Activated CD4-positive, alpha-beta memory T cell treated with anti-CD3 and anti-CD28 coated beads for 36 hours (primary cell): ENCODE results near the gene DNAL4. TPM values are rescaled to one million over a fixed set of nuclear protein-coding genes. Genes with fewer than 3 reads are reported as not detected.

Experiments used
- CTCF ChIA-PET: fragments of 350-600 bp; sonication (Branson Sonifier 250); formaldehyde crosslinking; loops from one replicate; lab custom pipeline; 2021; ENCODE audit warnings: antibody characterized with exemption, inconsistent platforms; lab: Charles Lee
- POLR2A ChIA-PET: fragments of 350-600 bp; sonication (Branson Sonifier 250); formaldehyde crosslinking; loops from one replicate; lab custom pipeline; 2021; ENCODE audit warnings: antibody characterized with exemption; lab: Charles Lee
- DNase-seq: peaks from one replicate; pipeline ENCODE4 v3.0.0-alpha.2; 2020
- H3K27ac Mint-ChIP-seq: one replicate; pipeline ENCODE4 v1.8.0; 2021; ENCODE audit warnings: mixed read lengths
- H3K27me3 Mint-ChIP-seq: one replicate; pipeline ENCODE4 v1.8.0; 2021; ENCODE audit warnings: mixed read lengths
- H3K36me3 Mint-ChIP-seq: one replicate; pipeline ENCODE4 v1.8.0; 2021; ENCODE audit warnings: mixed read lengths
- H3K4me1 Mint-ChIP-seq: one replicate; pipeline ENCODE4 v1.8.0; 2021; ENCODE audit warnings: low read depth, mixed read lengths
- H3K4me3 Mint-ChIP-seq: one replicate; pipeline ENCODE4 v1.8.0; 2021; ENCODE audit warnings: mild to moderate bottlenecking, mixed read lengths
- H3K9me3 Mint-ChIP-seq: one replicate; pipeline ENCODE4 v1.8.0; 2021; ENCODE audit warnings: mixed read lengths
- intact Hi-C: fragments of 100-400 bp; cut with micrococcal nuclease; formaldehyde crosslinking; loops from one replicate; pipeline ENCODE4 v1.15.1; 2023
- total RNA-seq, 2 experiments: library from RNA; stranded (reverse); gene quantifications; one replicate each; pipeline ENCODE4 v1.2.3, GENCODE V29; 2021

Gene DNAL4
- total RNA-seq, 2 experiments from 2014 or later, result 7.7 to 8.3 TPM

DNA sequence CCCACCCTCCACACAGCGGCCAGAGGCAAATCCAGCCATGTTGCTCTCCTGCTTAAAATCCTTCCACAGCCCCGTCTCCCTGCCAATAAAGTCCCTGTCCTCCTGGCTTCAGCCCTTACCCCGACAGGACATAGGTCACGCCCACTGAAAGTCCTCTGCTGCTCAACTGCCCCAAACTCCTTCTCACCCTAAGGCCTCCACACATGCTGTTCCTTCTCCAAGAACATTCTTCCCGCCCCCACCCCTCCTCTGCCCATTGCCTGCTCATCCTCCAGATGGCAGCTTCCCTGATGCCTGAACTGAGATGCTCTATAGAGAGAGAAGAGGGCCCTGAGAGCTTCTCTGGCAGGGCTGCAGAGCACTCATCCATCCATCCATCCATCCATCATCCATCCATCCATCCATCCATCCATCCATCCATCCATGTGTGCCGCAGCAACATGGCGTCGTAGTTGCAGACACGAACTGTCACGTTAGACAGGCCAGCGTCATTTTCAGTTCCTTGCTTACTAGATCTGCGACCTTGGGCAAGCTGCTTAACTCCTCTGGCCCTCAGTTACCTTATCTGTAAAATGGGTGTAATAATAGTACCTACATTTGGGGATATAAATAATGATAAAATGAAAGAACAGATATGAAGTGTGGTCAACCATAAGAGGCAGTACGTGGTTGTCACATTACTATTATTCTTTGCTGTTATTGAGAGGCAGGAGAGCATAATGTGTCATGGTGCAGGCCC lies 40.4 kb upstream of the DNAL4 start:
- no peak for DNase-seq
- H3K27me3 Mint-ChIP-seq, result no peaks in the 10 kb centered on the region
- H3K27ac Mint-ChIP-seq, result no peak overlapping the region
- intact Hi-C loops, result no loop called here
- H3K4me3 Mint-ChIP-seq, result no peak overlapping the region
- ChIA-PET CTCF (interaction anchor here (0.6 kb wide), 1 partner anchor 37 kb away, joined by 3 read pairs; no protein-coding TSS in a partner anchor), POLR2A (no interaction called here)
- no peaks in the 10 kb centered on the region for H3K36me3 Mint-ChIP-seq
- no peaks in the 10 kb centered on the region for H3K4me1 Mint-ChIP-seq
- H3K9me3 Mint-ChIP-seq, result no peaks in the 10 kb centered on the region

- no peaks in the 10 kb centered on the region for H3K4me1 Mint-ChIP-seq
- no peak overlapping the region for H3K4me3 Mint-ChIP-seq
- ChIA-PET CTCF (no interaction called here), POLR2A (no interaction called here)
- intact Hi-C loops, result no loop called here
- no peak for DNase-seq
- H3K36me3 Mint-ChIP-seq, result no peaks in the 10 kb centered on the region
- no peaks in the 10 kb centered on the region for H3K27me3 Mint-ChIP-seq
- no peak overlapping the region for H3K27ac Mint-ChIP-seq
- no peaks in the 10 kb centered on the region for H3K9me3 Mint-ChIP-seq
Measured at GRCh38 chr22:38833061-38833460, 39.1 kb upstream of the DNAL4 start.

DNA sequence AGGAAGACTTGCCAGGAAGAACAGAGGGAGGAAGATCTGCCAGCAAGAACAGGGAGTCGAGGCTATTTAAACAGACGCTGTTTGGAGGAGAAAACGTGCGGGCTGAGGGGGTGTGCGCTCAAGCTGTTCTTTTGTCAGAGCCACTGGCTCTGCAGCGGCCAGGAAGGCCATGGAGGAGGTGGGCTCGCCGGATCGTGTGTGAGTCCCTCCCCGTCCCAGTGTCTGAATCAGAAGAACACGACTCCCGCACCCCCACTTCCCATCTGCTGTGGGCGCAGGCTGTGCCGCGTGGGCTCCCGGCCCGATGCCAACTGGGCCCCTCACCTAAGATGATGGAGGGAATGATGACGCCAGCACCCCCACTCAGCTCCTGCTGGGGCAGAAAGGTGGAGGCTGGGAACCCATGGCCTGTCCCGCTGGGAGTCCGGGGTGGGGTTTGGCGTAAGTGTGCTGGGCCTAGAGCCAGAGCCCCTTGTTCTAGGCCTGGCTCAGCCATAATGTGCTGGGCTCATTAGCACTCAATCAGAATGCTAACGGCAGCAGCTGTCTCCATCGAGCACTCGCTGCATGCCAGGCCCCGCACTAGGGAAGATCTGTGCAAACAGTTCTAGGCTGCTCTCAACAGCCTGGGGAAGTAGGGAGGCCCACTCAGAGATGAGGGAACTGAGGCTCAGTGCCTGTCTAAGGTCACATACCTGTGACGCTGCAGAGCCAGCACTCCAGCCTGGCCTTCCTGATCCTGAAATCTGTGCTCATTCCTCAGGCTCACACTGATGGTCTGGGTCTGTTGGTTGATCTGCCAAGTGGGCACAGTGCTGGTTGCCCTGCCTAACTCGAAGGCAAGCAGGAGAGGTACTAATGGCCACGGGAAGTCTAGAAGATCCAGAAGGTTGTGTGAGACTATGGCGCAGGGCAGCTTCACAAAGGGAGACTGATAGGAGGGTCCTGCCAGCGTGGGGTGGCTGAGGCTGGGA lies 38.3 kb upstream of the DNAL4 start:
- ChIA-PET POLR2A (no interaction called here), CTCF (interaction anchor here (1.0 kb wide), 1 partner anchor 40 kb away, joined by 3 read pairs; no protein-coding TSS in a partner anchor)
- Mint-ChIP-seq H3K4me3 (no peak overlapping the region), H3K27ac (no peak overlapping the region), H3K9me3 (no peaks in the 10 kb centered on the region), H3K4me1 (no peaks in the 10 kb centered on the region), H3K27me3 (no peaks in the 10 kb centered on the region), H3K36me3 (no peaks in the 10 kb centered on the region)
- intact Hi-C loops, result no loop called here
- DNase-seq, result no peak

GRCh38 chr22:38831166-38831945 lies 37.4 kb upstream of the DNAL4 start:
- no peaks in the 10 kb centered on the region for H3K9me3 Mint-ChIP-seq
- CTCF ChIA-PET, result interaction anchor here (1.0 kb wide), 1 partner anchor 39 kb away, joined by 3 read pairs; no protein-coding TSS in a partner anchor

GRCh38 chr22:38830845-38831108 lies 36.8 kb upstream of the DNAL4 start:
- Mint-ChIP-seq H3K27me3 (no peaks in the 10 kb centered on the region), H3K27ac (no peak overlapping the region), H3K9me3 (no peaks in the 10 kb centered on the region), H3K36me3 (no peaks in the 10 kb centered on the region), H3K4me3 (no peak overlapping the region), H3K4me1 (no peaks in the 10 kb centered on the region)
- POLR2A ChIA-PET, result no interaction called here
- CTCF ChIA-PET, result no interaction called here
- DNase-seq, result no peak
- intact Hi-C loops, result no loop called here

More at GRCh38 chr22:38831166-38831945, 37.4 kb upstream of the DNAL4 start:
- Mint-ChIP-seq H3K27me3 (no peaks in the 10 kb centered on the region), H3K36me3 (no peaks in the 10 kb centered on the region), H3K4me3 (no peak overlapping the region), H3K4me1 (no peaks in the 10 kb centered on the region), H3K27ac (no peak overlapping the region)
- intact Hi-C loops, result no loop called here
- no peak for DNase-seq
- POLR2A ChIA-PET, result no interaction called here

DNA sequence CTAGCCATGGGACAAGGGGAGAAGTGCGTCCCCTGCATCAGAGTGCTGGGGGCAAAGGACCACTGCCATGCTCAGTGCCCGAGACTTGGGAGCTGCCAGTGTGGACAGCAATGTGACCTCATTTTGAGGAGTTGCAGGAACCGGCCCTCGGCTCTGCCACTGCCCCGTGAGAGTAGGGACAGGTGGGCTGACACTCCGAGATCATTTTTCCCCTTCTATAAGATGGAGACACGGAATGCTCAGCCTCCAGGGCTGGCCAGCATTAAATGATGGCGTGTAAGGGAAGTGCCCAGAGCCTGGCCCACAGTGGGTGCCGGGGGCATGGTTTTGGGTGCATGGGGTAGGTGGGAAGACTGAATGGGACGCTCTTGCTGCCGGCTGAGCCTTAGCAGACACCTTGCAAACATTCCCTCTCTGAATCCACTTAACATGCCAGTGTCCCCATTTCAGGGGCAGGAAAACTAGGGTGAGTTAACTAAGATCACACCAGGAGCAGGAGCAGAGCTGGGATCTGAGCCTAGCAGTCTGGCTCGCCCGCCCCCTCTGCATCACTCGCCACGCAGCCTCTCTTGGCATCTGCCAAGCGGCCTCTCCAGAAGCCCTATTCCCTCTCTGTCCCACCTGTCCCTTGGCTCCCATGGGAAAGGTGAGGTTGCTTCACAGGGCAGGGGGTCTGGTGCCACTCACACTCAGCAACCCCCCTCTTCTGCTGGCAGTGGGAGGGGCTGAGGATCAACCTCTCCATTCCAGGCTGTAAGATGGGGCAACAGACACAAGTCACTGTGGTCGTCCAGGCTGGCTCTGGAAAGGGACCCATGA lies 36.3 kb upstream of the DNAL4 start:
- Mint-ChIP-seq H3K4me3 (no peak overlapping the region), H3K27ac (no peak overlapping the region), H3K27me3 (no peaks in the 10 kb centered on the region), H3K36me3 (no peaks in the 10 kb centered on the region), H3K4me1 (no peaks in the 10 kb centered on the region), H3K9me3 (no peaks in the 10 kb centered on the region)
- intact Hi-C loops, result no loop called here
- no peak for DNase-seq
- POLR2A ChIA-PET, result no interaction called here
- CTCF ChIA-PET, result interaction anchor here (0.7 kb wide), 1 partner anchor 97 kb away, joined by 3 read pairs; no protein-coding TSS in a partner anchor

DNA sequence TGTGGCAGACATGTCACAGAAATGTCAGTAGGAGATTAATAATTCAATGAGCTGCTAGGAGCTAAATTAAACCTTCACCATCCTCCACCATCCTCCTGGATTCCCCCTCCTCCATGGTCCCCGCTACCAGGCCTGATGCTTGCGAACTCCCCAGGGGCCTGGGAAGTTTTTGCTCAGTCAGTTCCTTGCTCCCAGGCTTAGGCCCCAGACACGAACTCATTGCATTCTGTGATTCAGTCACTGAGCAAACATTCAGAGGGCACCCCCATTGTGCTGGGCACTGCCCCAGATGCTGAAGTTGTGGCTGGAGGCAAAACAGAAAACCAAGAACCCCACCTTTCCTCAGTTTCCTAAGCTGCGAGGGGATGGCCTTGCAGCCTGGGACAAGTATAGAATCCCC lies 35.5 kb upstream of the DNAL4 start:
- DNase-seq, result no peak
- intact Hi-C loops, result no loop called here
- ChIA-PET POLR2A (no interaction called here), CTCF (interaction anchor here (1.2 kb wide), 1 partner anchor 97 kb away, joined by 3 read pairs; no protein-coding TSS in a partner anchor)
- Mint-ChIP-seq H3K9me3 (no peaks in the 10 kb centered on the region), H3K27me3 (no peaks in the 10 kb centered on the region), H3K4me3 (no peak overlapping the region), H3K36me3 (no peaks in the 10 kb centered on the region), H3K27ac (no peak overlapping the region), H3K4me1 (no peaks in the 10 kb centered on the region)

DNA sequence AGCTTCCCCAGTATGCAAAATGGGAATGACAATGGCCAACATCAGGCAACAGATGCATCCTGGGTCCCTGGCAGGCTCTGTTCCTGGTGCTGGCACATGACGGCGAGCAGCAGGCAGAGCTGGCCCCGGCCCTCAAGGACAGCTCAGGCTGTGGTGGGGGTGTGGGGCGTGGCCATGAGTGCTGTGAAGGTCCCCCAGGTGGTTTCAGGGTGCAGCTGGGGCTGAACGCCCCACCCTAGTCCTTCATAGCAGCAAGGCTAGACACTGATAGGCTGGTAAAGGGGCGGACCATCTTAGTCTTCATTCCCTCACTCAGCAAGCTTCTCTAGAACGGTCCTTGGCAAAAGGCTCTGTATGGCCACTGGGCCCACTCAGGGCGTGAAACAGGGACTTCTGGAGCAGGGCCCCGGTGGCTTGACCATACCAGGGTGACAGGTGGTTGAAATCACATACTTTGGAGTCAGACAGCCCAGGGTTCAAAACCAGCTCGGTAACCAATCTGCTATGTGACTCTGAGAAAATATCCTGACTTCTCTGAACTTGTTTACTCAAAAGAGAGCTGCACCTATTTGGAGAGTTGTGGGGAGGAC lies 34.8 kb upstream of the DNAL4 start:
- Mint-ChIP-seq H3K36me3 (no peaks in the 10 kb centered on the region), H3K4me1 (no peaks in the 10 kb centered on the region), H3K9me3 (no peaks in the 10 kb centered on the region), H3K27me3 (no peaks in the 10 kb centered on the region), H3K4me3 (no peak overlapping the region), H3K27ac (no peak overlapping the region)
- no peak for DNase-seq
- CTCF ChIA-PET, result interaction anchor here (1.1 to 1.2 kb wide), 2 partner anchors 41 to 96 kb away, joined by 3 read pairs; no protein-coding TSS in a partner anchor
- intact Hi-C loops, result no loop called here
- POLR2A ChIA-PET, result no interaction called here

- POLR2A ChIA-PET, result no interaction called here
- Mint-ChIP-seq H3K36me3 (no peaks in the 10 kb centered on the region), H3K27ac (no peak overlapping the region), H3K27me3 (no peaks in the 10 kb centered on the region), H3K9me3 (no peaks in the 10 kb centered on the region), H3K4me3 (no peak overlapping the region), H3K4me1 (no peaks in the 10 kb centered on the region)
- DNase-seq, result no peak
- intact Hi-C loops, result no loop called here
- CTCF ChIA-PET, result interaction anchor here (1.1 to 1.2 kb wide), 2 partner anchors 42 to 95 kb away, joined by 3 read pairs; no protein-coding TSS in a partner anchor
Measured at GRCh38 chr22:38828191-38828590, 34.2 kb upstream of the DNAL4 start.

DNA sequence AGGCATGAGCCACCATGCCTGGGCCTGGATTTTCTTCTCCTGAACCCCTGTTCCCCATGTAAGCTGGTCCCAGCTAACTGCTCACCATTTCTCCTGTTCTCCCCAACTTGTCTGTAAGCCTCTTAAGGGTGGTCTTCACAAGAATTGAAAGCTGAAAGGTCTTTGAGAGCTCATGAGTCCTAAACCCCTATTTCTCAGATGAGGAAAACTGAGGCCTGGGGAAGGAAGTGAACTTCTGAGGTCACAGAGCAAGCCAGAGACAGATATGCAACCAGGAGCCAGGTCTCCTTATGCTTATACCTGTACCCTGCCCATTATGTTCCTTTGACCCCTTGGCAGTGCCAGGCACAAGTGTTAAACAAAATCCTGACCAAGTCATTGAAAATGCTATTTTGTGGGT lies 33.6 kb upstream of the DNAL4 start:
- H3K4me1 Mint-ChIP-seq, result no peaks in the 10 kb centered on the region
- intact Hi-C loops, result no loop called here
- H3K27me3 Mint-ChIP-seq, result no peaks in the 10 kb centered on the region
- H3K36me3 Mint-ChIP-seq, result no peaks in the 10 kb centered on the region
- POLR2A ChIA-PET, result no interaction called here
- no peak overlapping the region for H3K27ac Mint-ChIP-seq
- CTCF ChIA-PET, result interaction anchor here (1.1 kb wide), 1 partner anchor 43 kb away, joined by 3 read pairs; no protein-coding TSS in a partner anchor
- no peaks in the 10 kb centered on the region for H3K9me3 Mint-ChIP-seq
- no peak overlapping the region for H3K4me3 Mint-ChIP-seq
- DNase-seq, result no peak

- Mint-ChIP-seq H3K27me3 (no peaks in the 10 kb centered on the region), H3K4me1 (no peaks in the 10 kb centered on the region), H3K36me3 (no peaks in the 10 kb centered on the region), H3K4me3 (no peak overlapping the region), H3K27ac (no peak overlapping the region), H3K9me3 (no peaks in the 10 kb centered on the region)
- no peak for DNase-seq
- intact Hi-C loops, result no loop called here
- ChIA-PET CTCF (no interaction called here), POLR2A (no interaction called here)
Measured at GRCh38 chr22:38826801-38827200, 32.9 kb upstream of the DNAL4 start.
